Measurements from ENCODE around the gene ZNF618. TPM values are rescaled to one million over a fixed set of nuclear protein-coding genes. Genes with fewer than 3 reads are reported as not detected.

Gene ZNF618
- total RNA-seq, 2 experiments from 2014 or later: 0.34 to 0.42 TPM

DNA sequence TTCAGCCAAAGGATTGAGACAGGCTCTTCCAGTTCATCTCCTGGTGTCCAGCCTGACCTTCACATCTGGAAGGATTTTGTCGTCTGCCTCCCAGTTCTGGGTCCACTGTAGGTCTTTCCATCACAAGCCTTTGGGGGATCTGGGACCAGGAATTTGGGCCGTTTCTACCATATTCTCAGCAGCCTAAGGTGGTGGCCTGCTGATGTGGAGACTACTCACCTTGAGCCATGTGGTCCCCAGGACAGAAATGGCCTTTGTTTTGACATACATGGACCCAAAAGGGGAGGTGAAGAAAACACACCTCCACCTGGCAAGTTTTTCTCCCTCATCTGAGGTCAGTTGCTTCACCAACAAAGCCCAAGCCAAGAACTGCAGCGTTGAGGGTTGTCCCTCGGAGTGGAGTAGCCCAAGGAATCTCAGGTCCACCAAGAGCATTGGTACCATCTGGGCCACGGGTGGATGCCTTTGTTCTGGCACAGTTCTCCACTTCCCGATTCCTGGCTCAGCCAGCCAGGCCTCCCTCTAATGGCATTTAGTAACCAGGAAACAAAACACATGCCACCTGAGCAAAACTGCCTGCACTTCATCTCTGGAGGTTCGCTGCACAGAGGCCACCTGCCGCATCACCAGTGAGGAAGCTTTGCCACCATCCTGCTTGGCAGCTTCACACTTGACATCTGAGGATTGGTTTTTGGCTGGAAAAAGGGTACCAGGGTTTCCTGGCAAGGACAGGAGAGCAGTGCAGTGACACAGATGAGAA is 177.3 kb downstream of the ZNF618 start:
- CTCF ChIA-PET: no interaction called here
- ATAC-seq (no peak), DNase-seq (no peak)
- POLR2A ChIA-PET: no interaction called here
- no peaks in the 10 kb centered on the region for H3K36me3 Mint-ChIP-seq (ENCODE audit: low read depth)
- no peaks in the 10 kb centered on the region for H3K27me3 Mint-ChIP-seq (ENCODE audit: low read depth)
- H3K4me1 Mint-ChIP-seq (ENCODE audit: low read depth): no peaks in the 10 kb centered on the region
- H3K9me3 Mint-ChIP-seq (ENCODE audit: insufficient read depth): no peaks in the 10 kb centered on the region
- no peak overlapping the region for H3K27ac Mint-ChIP-seq
- H3K4me3 Mint-ChIP-seq: no peak overlapping the region

DNA sequence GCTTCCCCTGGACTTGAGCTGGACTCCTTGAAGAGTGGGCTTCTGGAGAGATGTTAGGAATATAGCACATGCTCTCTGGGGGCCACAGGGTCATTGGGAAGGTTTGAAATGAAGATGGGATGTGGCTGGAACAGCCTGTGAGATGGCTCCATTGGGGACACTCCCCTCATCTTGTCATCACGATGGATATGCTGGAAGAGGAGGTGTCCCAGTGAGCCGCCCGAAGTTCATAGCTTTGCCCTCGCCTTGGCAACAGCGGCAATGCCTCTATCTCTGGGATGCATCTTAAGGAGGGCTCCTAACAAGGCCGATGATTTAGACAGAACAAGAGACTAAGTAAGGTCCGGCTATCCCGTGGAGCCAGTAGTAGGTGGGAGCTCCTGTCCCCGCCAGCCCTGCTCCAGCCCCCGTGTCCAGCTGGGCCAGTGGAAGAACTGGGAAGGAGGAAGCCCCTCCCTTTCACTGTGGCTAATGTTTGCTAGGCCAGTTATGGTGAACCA is 178.1 kb downstream of the ZNF618 start:
- no peaks in the 10 kb centered on the region for H3K27me3 Mint-ChIP-seq (ENCODE audit: low read depth)
- no peak for ATAC-seq
- no peaks in the 10 kb centered on the region for H3K36me3 Mint-ChIP-seq (ENCODE audit: low read depth)
- H3K4me3 Mint-ChIP-seq: no peak overlapping the region
- no peaks in the 10 kb centered on the region for H3K4me1 Mint-ChIP-seq (ENCODE audit: low read depth)
- ChIA-PET POLR2A (no interaction called here), CTCF (no interaction called here)
- no peak for DNase-seq
- H3K27ac Mint-ChIP-seq: no peak overlapping the region
- no peaks in the 10 kb centered on the region for H3K9me3 Mint-ChIP-seq (ENCODE audit: insufficient read depth)

GRCh38 chr9:114055061-114055460 is 179.0 kb downstream of the ZNF618 start:
- no peaks in the 10 kb centered on the region for H3K4me1 Mint-ChIP-seq (ENCODE audit: low read depth)
- POLR2A ChIA-PET: no interaction called here
- DNase-seq (no peak), ATAC-seq (no peak)
- no peaks in the 10 kb centered on the region for H3K27me3 Mint-ChIP-seq (ENCODE audit: low read depth)
- H3K9me3 Mint-ChIP-seq (ENCODE audit: insufficient read depth): no peaks in the 10 kb centered on the region
- H3K4me3 Mint-ChIP-seq: no peak overlapping the region
- CTCF ChIA-PET: no interaction called here
- H3K27ac Mint-ChIP-seq: no peak overlapping the region
- H3K36me3 Mint-ChIP-seq (ENCODE audit: low read depth): no peaks in the 10 kb centered on the region

DNA sequence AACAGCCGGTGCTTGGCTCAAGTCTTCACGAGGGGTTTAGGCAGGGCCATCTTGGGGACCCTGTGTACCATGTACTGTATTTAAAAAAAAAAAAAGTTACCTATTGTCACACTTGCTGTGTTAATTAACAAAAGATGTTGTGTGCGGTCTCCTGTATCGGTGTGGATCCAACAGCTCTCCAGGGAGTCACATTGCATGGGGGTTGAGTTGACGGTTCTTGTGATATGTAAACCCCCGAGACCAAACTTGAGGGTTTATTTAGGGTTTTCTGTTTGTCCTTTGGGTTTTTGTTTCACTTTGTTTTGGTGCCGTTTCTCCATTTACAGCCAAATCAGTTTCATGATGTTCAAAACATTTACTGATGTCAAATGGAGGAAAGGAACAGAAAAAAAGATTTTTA is 179.8 kb downstream of the ZNF618 start:
- Mint-ChIP-seq H3K27me3 (ENCODE audit: low read depth) (no peaks in the 10 kb centered on the region), H3K36me3 (ENCODE audit: low read depth) (no peaks in the 10 kb centered on the region), H3K4me1 (ENCODE audit: low read depth) (no peaks in the 10 kb centered on the region), H3K4me3 (no peak overlapping the region), H3K9me3 (ENCODE audit: insufficient read depth) (no peaks in the 10 kb centered on the region), H3K27ac (no peak overlapping the region)
- CTCF ChIA-PET: no interaction called here
- POLR2A ChIA-PET: no interaction called here
- ATAC-seq (no peak), DNase-seq (no peak)

- no peaks in the 10 kb centered on the region for H3K27me3 Mint-ChIP-seq (ENCODE audit: low read depth)
- no peaks in the 10 kb centered on the region for H3K9me3 Mint-ChIP-seq (ENCODE audit: insufficient read depth)
- ChIA-PET POLR2A (no interaction called here), CTCF (no interaction called here)
- H3K27ac Mint-ChIP-seq: no peak overlapping the region
- DNase-seq (no peak), ATAC-seq (no peak)
- no peak overlapping the region for H3K4me3 Mint-ChIP-seq
- H3K36me3 Mint-ChIP-seq (ENCODE audit: low read depth): no peaks in the 10 kb centered on the region
- no peaks in the 10 kb centered on the region for H3K4me1 Mint-ChIP-seq (ENCODE audit: low read depth)
Observed at GRCh38 chr9:114056527-114056926, 180.4 kb downstream of the ZNF618 start.

GRCh38 chr9:114057161-114057885 is 181.2 kb downstream of the ZNF618 start:
- Mint-ChIP-seq H3K36me3 (ENCODE audit: low read depth) (no peaks in the 10 kb centered on the region), H3K9me3 (ENCODE audit: insufficient read depth) (no peaks in the 10 kb centered on the region), H3K27ac (no peak overlapping the region), H3K4me3 (no peak overlapping the region), H3K4me1 (ENCODE audit: low read depth) (no peaks in the 10 kb centered on the region), H3K27me3 (ENCODE audit: low read depth) (no peaks in the 10 kb centered on the region)
- POLR2A ChIA-PET: no interaction called here
- DNase-seq: no peak
- ATAC-seq: no peak
- CTCF ChIA-PET: interaction anchor here (0.9 kb wide), 1 partner anchor 234 kb away, joined by 3 read pairs; no protein-coding TSS in a partner anchor

DNA sequence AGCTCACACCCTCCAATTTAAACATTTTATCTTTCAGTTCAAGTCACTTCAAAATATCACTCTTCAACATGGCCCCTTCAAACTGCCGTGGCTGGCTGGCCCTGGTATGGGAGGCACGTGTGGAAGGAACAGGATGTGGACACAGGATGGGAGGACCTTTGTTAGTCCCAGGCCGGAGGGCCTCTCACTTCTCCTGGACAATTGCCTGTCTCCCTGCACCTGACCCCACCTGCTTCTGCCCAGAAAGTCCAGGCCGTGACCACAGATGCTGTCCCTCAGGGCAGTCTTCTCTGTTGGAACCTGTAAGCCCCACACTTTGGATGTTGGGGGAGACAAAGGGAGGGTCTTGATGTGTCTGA is 182.6 kb downstream of the ZNF618 start:
- Mint-ChIP-seq H3K36me3 (ENCODE audit: low read depth) (no peaks in the 10 kb centered on the region), H3K9me3 (ENCODE audit: insufficient read depth) (no peaks in the 10 kb centered on the region), H3K4me1 (ENCODE audit: low read depth) (no peaks in the 10 kb centered on the region), H3K27ac (no peak overlapping the region), H3K4me3 (no peak overlapping the region), H3K27me3 (ENCODE audit: low read depth) (peaks cover 3% of the 10 kb centered on the region)
- no peak for ATAC-seq
- no peak for DNase-seq
- CTCF ChIA-PET: no interaction called here
- POLR2A ChIA-PET: interaction anchor here (0.6 kb wide), 2 partner anchors 179 to 235 kb away, joined by 3 to 4 read pairs; no protein-coding TSS in a partner anchor

DNA sequence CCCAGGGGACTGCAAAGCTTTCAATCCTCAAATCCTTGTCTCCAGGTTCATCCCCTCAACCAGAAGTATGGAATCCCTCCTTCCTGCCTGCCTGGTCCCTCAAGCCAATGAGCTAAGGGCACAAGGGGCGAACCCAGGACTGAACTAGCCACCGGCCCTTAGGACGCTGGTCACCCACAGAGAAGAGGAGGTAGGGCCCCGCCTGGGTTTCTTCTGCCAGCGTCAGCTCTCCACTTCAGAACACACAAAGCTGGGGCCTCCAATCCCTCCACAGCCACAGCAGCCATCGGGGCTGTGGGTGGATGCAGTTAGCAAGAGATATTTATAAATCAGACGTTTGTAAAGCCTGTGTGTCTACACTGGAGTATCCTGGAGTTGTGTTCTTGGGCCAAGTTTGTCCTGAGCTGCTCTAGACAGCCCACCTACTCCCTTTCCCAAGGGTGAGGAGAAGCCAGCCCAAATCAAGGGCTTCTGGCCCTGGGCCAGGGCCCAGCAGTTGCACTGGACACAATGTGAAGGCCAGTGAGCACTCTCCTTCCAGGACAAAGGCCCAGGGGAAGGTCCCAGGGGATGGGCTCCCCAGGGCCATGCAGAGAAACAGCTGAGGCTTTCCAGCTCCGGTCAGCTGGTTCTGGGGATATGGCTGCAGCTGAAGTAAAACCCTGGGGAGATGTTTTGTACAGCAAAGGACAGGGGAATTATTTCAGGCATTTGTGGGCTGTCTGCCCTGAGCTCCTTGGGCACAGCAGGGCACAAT is 183.1 kb downstream of the ZNF618 start:
- Mint-ChIP-seq H3K27me3 (ENCODE audit: low read depth) (peaks cover 6% of the 10 kb centered on the region), H3K4me3 (no peak overlapping the region), H3K4me1 (ENCODE audit: low read depth) (no peaks in the 10 kb centered on the region), H3K36me3 (ENCODE audit: low read depth) (no peaks in the 10 kb centered on the region), H3K9me3 (ENCODE audit: insufficient read depth) (no peaks in the 10 kb centered on the region), H3K27ac (no peak overlapping the region)
- CTCF ChIA-PET: no interaction called here
- POLR2A ChIA-PET: interaction anchor here (0.6 kb wide), 1 partner anchor 234 kb away, joined by 4 read pairs; no protein-coding TSS in a partner anchor
- ATAC-seq (no peak), DNase-seq (no peak)

DNA sequence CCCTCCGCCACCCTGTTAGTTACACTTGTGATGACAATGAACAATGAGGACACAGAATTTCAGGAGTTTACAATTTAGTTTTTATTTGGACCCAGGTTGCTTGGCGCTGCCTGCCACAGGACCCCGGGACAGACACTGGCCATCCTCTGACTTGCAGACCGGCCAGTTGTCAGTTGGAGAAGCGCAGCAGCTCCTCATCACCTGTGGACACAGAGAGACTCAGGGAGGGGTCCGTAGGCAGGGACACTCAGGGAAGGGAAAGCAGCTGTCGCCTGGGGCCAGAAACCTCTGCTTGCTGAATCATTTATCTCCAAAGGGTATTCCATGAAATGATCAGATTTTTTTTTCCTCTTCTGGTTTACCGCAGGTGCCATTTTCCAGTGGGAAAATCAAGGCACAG is 184.0 kb downstream of the ZNF618 start:
- Mint-ChIP-seq H3K27ac (no peak overlapping the region), H3K4me1 (ENCODE audit: low read depth) (no peaks in the 10 kb centered on the region), H3K9me3 (ENCODE audit: insufficient read depth) (no peaks in the 10 kb centered on the region), H3K27me3 (ENCODE audit: low read depth) (peaks cover 6% of the 10 kb centered on the region), H3K36me3 (ENCODE audit: low read depth) (no peaks in the 10 kb centered on the region), H3K4me3 (no peak overlapping the region)
- CTCF ChIA-PET: no interaction called here
- no peak for ATAC-seq
- DNase-seq: no peak
- POLR2A ChIA-PET: no interaction called here

DNA sequence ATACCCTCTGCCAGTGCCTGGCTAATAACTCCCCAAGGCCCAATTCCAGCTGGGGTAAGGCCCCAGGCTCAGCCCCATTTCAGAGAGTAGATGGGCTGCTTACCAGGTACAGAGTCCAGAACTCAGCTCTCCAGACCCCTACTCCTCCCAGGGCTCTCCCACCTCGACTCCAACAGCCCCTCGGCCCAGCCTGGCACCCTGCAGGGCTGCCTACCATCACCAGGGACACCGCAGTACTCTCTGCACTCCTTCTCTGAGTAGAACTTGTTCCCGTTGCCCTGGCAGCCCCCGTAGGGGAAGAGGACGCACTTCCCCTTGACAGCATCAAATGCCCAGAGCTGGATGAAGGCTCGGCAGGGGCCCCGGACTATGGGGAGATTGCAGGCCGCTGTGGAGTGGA is 184.6 kb downstream of the ZNF618 start:
- no peak for DNase-seq
- ATAC-seq: no peak
- Mint-ChIP-seq H3K36me3 (ENCODE audit: low read depth) (no peaks in the 10 kb centered on the region), H3K27ac (no peak overlapping the region), H3K27me3 (ENCODE audit: low read depth) (peaks cover 6% of the 10 kb centered on the region), H3K9me3 (ENCODE audit: insufficient read depth) (no peaks in the 10 kb centered on the region), H3K4me1 (ENCODE audit: low read depth) (no peaks in the 10 kb centered on the region), H3K4me3 (no peak overlapping the region)
- ChIA-PET POLR2A (no interaction called here), CTCF (no interaction called here)

DNA sequence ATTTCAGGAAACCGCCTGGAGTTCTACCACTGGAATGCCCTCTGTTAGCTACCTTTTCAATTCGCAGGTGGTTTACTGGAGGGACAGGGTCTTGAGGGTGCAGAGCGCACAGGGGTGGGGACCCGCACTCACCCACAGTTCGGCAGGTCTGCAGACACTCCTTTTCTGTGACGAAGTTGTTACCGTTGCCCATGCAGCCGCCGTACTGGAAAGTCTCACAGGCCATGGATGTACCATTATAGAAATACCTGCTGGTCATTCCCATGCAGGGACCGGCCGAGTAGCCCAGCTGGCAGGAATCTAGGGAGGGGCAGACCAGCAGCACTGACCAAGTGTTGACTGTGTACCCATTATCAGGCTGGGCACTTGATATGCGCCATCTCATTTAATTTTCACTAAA is 185.2 kb downstream of the ZNF618 start:
- H3K9me3 Mint-ChIP-seq (ENCODE audit: insufficient read depth): no peaks in the 10 kb centered on the region
- H3K27ac Mint-ChIP-seq: no peak overlapping the region
- DNase-seq: no peak
- H3K4me1 Mint-ChIP-seq (ENCODE audit: low read depth): no peaks in the 10 kb centered on the region
- ChIA-PET POLR2A (no interaction called here), CTCF (no interaction called here)
- peaks cover 6% of the 10 kb centered on the region for H3K27me3 Mint-ChIP-seq (ENCODE audit: low read depth)
- no peak for ATAC-seq
- H3K4me3 Mint-ChIP-seq: no peak overlapping the region
- no peaks in the 10 kb centered on the region for H3K36me3 Mint-ChIP-seq (ENCODE audit: low read depth)

GRCh38 chr9:114061830-114062474 is 185.8 kb downstream of the ZNF618 start:
- Mint-ChIP-seq H3K4me1 (ENCODE audit: low read depth) (no peaks in the 10 kb centered on the region), H3K4me3 (no peak overlapping the region), H3K27ac (no peak overlapping the region), H3K36me3 (ENCODE audit: low read depth) (no peaks in the 10 kb centered on the region), H3K27me3 (ENCODE audit: low read depth) (peaks cover 9% of the 10 kb centered on the region), H3K9me3 (ENCODE audit: insufficient read depth) (no peaks in the 10 kb centered on the region)
- ChIA-PET CTCF (no interaction called here), POLR2A (interaction anchor here (0.6 kb wide), 1 partner anchor 89 kb away, joined by 5 read pairs; no protein-coding TSS in a partner anchor)
- DNase-seq (no peak), ATAC-seq (no peak)
